WERI-Rb-1 (cell line): ENCODE data around the gene CRYGN.

Source experiments
- DNase-seq: peaks from one replicate; pipeline ENCODE4 v3.0.0-alpha.2; 2020
- H3K27ac ChIP-seq: fragments of 250-450 bp; sonication (Bioruptor Pico); 2 replicates; pipeline ENCODE4 v1.5.1; 2020; ENCODE audit warnings: mild to moderate bottlenecking, moderate library complexity
- H3K27me3 ChIP-seq: fragments of 250-450 bp; sonication (Bioruptor Pico); 2 replicates; pipeline ENCODE4 v1.5.1; 2021; ENCODE audit warnings: mild to moderate bottlenecking, low read depth, moderate library complexity; ENCODE audit not compliant: insufficient read depth, severe bottlenecking
- H3K36me3 ChIP-seq: fragments of 250-450 bp; sonication (Bioruptor Pico); 2 replicates; pipeline ENCODE4 v1.5.1; 2020; ENCODE audit warnings: mild to moderate bottlenecking, moderate library complexity
- H3K4me3 ChIP-seq: 2 replicates; pipeline ENCODE4 v1.5.1; 2011; ENCODE audit warnings: low read depth, mild to moderate bottlenecking, control low read depth, low read length
- H3K9me3 ChIP-seq: fragments of 250-450 bp; sonication (Bioruptor Pico); 2 replicates; pipeline ENCODE4 v1.5.1; 2021; ENCODE audit warnings: mild to moderate bottlenecking, moderate library complexity; ENCODE audit not compliant: severe bottlenecking
- CTCF ChIP-seq: IDR thresholded peaks from 2 replicates; pipeline ENCODE4 v1.5.1; 2011; ENCODE audit warnings: low read depth, mild to moderate bottlenecking, control low read depth, inconsistent platforms, low read length

Gene CRYGN

GRCh38 chr7:151393031-151393977 is 46.6 kb downstream of the CRYGN start:
- no peak for DNase-seq
- no peaks in the 10 kb centered on the region for H3K9me3 ChIP-seq
- H3K36me3 ChIP-seq = no peaks in the 10 kb centered on the region
- no peak for TF ChIP-seq CTCF
- H3K27ac ChIP-seq = no peak overlapping the region
- no peaks in the 10 kb centered on the region for H3K27me3 ChIP-seq
- no peak overlapping the region for H3K4me3 ChIP-seq

- no peaks in the 10 kb centered on the region for H3K36me3 ChIP-seq
- H3K9me3 ChIP-seq = no peaks in the 10 kb centered on the region
- H3K27ac ChIP-seq = no peak overlapping the region
- no peak for TF ChIP-seq CTCF
- no peak for DNase-seq
- no peak overlapping the region for H3K4me3 ChIP-seq
- no peaks in the 10 kb centered on the region for H3K27me3 ChIP-seq
Measured at GRCh38 chr7:151392426-151392825, 47.5 kb downstream of the CRYGN start.

GRCh38 chr7:151392002-151392401 is 47.9 kb downstream of the CRYGN start:
- Histone ChIP-seq H3K27ac (no peak overlapping the region), H3K36me3 (no peaks in the 10 kb centered on the region), H3K27me3 (no peaks in the 10 kb centered on the region), H3K4me3 (no peak overlapping the region), H3K9me3 (no peaks in the 10 kb centered on the region)
- no peak for DNase-seq
- no peak for TF ChIP-seq CTCF

- Histone ChIP-seq H3K36me3 (no peaks in the 10 kb centered on the region), H3K27me3 (no peaks in the 10 kb centered on the region), H3K9me3 (no peaks in the 10 kb centered on the region), H3K4me3 (no peak overlapping the region), H3K27ac (no peak overlapping the region)
- DNase-seq = no peak
- TF ChIP-seq CTCF = no peak
Measured at GRCh38 chr7:151391358-151391730, 48.6 kb downstream of the CRYGN start.

GRCh38 chr7:151390598-151391357 is 49.2 kb downstream of the CRYGN start:
- DNase-seq = no peak
- Histone ChIP-seq H3K27ac (no peak overlapping the region), H3K36me3 (no peaks in the 10 kb centered on the region), H3K9me3 (no peaks in the 10 kb centered on the region), H3K27me3 (no peaks in the 10 kb centered on the region), H3K4me3 (no peak overlapping the region)
- TF ChIP-seq CTCF = no peak
